NCI-H526 treated with DMSO at 0.1 percent for 48 hours (cell line): ENCODE results near the gene RALBP1.

Experiments
- DNase-seq: peaks from one replicate; lab custom pipeline; 2025; lab: John Stamatoyannopoulos, UW

The RALBP1 gene

GRCh38 chr18:9508446-9509025, 33.2 kb downstream of the RALBP1 start:
- DNase-seq: no peak

DNA sequence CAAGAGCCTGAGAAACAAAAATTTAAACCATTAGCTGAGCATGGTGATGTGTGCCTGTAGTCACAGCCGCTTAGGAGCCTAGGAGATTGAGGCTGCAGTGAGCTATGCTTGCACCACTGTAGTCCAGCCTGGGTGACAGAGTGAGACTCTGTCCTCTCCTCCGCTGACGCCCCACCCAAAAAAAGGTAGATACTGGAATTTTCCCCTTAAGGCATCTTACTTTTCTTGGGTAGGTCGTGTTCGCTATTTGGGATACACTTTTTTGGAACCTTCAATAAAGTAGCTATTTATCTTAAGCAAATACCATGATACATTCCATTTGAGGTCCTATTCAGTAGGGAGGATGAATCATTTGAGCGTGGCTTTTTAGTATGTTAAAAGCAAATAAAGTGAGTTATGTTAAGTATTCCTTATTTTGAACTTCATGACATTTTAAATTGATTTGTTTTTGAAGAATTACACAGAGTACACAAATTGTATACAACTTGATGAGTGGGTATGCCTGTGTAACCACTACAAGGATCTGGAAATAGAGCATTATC, 38.7 kb downstream of the RALBP1 start:
- DNase-seq: no peak

- peak; percentile 20 for DNase-seq
Measured at GRCh38 chr18:9516437-9517064, 41.2 kb downstream of the RALBP1 start.

GRCh38 chr18:9517869-9518268, 42.6 kb downstream of the RALBP1 start:
- DNase-seq: no peak

DNA sequence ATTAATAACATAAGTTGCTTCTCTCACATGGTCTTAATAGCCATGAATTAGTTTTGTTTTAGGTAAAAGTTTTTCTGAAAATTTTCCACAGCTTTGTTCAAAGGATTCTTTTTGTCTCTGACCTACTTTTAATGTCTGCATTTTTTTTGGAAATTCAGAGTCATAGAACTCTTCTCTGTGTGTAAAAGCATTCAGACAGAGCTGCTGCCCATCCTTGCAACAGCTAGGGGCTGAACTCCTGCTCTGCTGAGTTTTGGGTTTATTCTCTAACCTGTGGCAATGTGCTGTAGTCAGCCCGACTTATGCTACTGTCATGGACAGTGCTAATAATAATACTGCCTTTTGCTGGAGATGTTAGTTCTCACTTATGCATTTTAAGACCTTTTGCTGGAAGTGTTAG, 44.1 kb downstream of the RALBP1 start:
- no peak for DNase-seq

GRCh38 chr18:9520666-9521065, 45.4 kb downstream of the RALBP1 start:
- DNase-seq: no peak

DNA sequence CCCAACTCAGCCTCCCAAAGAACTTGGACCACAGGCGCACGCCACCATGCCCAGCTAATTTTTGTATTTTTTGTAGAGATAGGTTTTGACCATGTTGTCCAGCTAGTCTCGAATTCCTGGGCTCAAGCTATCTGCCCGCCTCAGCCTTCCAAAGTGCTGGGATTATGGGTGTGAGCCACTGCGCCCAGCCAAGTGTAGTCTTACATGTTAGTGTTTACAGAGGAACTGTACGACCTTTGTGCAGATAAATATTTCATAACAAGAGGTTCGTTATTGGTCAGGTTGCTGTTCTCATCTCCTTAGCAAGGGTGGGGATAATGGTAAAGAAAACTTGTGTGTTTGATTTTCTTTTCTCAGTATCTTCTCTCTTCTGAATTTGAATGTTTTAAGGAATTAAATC, 46.5 kb downstream of the RALBP1 start:
- DNase-seq: no peak

GRCh38 chr18:9522952-9523351, 47.6 kb downstream of the RALBP1 start:
- no peak for DNase-seq

GRCh38 chr18:9526458-9526857, 51.1 kb downstream of the RALBP1 start:
- no peak for DNase-seq

DNA sequence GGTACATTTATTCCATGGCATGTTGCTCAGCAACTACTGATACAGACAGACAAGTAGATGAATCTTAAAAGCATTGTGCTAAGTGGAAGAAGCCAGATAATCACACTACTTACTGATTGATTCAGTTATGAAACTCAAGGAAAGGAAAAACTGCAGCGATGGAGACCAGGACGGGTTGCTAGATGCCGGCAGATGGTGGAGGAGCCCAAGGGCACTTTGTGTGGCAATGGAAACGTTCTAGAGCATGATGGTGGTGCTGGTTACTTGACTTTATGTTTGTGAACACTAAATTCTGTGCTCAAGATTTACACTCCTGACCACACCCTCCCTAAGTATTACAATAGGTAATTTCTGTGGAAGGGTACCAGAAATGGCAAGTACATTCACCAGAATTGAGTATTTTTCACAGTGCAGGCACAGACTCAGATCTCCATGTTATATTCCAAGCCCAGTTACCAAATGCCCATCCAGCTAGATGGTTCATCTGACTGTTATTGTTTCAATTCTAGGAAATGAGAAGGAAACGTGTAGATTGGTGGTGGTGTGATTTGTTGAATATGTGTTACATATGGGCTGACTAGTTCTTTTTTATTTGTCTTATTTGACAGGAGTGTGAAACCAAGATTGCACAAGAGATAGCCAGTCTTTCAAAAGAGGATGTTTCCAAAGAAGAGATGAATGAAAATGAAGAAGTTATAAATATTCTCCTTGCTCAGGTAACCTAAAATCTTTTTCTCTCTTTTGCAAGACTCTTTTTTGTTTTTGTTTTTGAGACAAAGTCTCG, 55.1 kb downstream of the RALBP1 start:
- no peak for DNase-seq

- DNase-seq: no peak
Measured at GRCh38 chr18:9531791-9532410, 56.6 kb downstream of the RALBP1 start.

DNA sequence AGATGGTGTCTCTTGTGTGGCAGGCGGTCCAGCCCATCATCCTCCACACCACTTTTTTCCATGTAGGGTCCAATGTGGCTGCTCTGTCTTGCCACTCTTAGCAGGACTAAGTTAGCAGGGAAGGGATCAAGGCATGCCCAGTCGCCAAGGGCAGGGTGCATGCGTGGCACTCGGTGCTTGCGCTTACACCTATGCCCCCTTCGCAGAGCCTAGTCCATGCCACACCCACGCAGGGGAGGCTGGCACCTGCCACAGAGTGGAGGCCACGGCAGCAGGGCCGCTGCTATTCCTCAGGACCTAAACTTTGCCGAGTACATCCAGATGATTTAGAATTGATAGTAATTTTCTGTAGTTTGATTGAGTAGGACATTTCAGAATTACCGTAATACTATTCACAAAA, 59.5 kb downstream of the RALBP1 start:
- DNase-seq: no peak

DNA sequence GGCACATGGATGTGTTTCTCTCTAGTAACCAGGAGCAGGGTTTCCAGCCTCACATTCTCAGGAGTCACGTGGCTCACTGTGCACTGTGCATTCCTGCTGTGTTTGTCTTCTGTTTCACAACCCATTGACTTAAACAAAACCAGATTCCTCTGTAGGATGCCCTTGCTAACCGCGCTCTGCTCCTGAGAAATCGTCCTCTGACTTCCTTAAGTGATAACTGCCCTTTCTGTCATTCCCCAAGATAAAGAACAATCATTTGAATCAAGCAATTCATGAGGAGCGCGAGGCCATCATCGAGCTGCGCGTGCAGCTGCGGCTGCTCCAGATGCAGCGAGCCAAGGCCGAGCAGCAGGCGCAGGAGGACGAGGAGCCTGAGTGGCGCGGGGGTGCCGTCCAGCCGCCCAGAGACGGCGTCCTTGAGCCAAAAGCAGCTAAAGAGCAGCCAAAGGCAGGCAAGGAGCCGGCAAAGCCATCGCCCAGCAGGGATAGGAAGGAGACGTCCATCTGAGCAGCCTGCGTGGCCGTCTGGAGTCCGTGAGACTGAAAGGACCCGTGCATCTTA, 60.2 kb downstream of the RALBP1 start:
- no peak for DNase-seq

DNA sequence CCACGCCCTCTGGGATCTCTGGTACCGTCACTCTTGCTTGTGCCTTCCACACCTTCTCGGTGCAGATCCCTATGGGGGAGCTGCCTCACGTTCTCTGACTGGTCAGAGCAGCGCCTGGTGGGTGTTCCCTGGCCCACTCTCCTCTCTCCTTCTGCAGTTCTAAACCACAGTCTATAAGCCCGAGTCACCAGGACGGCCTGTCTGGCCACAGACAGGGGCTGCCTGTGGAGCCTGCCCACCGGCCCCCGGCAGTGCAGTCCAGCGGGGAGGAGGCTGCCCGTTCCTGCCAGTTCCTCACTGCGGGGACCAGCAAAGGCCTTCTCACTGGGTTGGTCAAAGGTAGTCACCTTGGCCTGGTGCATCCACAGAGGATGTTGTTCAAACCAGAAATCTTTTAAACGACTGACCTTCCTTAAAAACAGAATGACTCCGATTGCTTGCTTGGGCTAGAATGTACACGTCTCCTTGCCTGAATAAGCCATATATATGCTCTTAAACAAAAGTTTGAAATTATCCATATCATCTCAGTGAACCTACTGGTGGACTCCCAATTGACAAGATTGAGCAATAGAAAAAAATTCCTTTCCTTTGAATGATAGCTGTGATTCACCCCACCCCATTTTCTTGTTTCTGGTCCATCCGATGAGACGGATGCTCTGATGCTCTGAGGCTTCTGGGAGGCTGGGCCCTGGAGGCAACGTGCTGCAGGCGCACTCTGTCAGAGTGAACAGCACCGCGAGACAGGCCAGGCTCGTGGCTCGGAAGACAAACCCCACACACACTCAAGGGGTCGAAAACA, 61.2 kb downstream of the RALBP1 start:
- no peak for DNase-seq

- DNase-seq: no peak
Measured at GRCh38 chr18:9537677-9538076, 62.4 kb downstream of the RALBP1 start.

- no peak for DNase-seq
Measured at GRCh38 chr18:9539283-9539682, 64.0 kb downstream of the RALBP1 start.

GRCh38 chr18:9539938-9540337, 64.6 kb downstream of the RALBP1 start:
- DNase-seq: no peak

DNA sequence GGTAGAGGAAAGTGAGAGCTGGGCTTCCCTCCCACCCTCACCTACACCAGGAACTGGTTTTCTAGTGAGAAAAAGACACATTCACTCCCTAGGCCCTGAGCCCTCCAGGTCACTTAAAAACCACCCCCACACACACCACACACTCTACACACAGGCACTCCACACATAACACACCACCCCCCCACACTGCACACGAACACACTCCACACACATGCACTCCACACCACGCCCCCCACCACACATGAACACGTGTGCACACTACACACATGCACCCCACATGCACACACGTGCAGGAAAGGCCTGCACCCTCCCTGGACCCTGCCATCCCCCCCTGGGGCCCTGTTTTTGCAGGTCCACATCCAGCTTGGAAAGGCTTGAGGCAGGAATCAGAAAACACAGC, 67.6 kb downstream of the RALBP1 start:
- no peak for DNase-seq

- no peak for DNase-seq
Measured at GRCh38 chr18:9545029-9545428, 69.7 kb downstream of the RALBP1 start.

DNA sequence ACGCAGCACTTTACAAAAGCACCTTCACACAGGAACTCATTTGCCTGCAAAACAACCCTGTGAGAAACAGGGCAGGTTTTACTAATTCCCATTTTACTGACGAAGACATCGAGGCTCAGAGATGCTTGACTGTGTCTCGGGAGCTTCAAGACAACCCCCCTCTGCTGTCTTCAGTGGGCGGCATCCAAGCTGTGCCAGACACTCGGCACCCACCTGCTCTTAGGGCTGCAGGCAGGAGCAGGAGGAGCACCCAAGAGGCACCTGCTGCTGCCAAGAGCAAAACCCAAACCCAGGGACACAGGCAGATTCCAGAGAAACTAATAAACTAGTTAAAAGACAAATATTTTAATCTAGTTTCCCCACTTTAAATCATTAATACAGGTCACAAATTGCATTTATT, 71.2 kb downstream of the RALBP1 start:
- DNase-seq: no peak

GRCh38 chr18:9547782-9548181, 72.5 kb downstream of the RALBP1 start:
- no peak for DNase-seq

GRCh38 chr18:9549405-9549804, 74.1 kb downstream of the RALBP1 start:
- DNase-seq: no peak
